CD4-positive, alpha-beta T cell treated with Interleukin-17A for 4 hours (primary cell): ENCODE data around the gene SLC26A8.
"Not testable (repeated sequence)": the region's sequence is repeated elsewhere in the genome, so short reads cannot be mapped to it uniquely, and the experiment has no call there.

Source experiments
- DNase-seq: peaks from one replicate; pipeline ENCODE4 v3.0.0-alpha.2; 2020; ENCODE audit warnings: mixed read lengths

Gene SLC26A8

DNA sequence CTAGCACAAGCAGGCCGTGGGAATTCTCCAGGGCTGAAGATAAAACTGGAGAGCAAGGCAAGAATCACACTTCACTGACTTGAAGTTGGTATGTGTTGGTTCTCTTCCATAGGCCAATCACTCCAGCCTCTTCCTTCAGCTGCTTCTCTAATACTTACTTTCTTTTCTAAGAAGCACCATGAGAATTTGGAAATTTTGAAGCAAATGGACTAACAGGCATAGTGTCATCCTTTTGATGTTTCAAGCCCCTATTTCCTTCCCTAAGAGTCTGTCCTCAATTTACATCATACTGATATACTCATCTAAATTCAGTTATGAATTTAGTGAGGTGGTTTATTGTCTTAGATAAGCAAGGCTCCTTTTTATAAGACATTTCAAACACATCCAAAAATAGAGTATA, 24.0 kb downstream of the SLC26A8 start:
- no peak for DNase-seq

- DNase-seq, result no peak
These were observed 31.3 kb downstream of the SLC26A8 start for GRCh38 chr6:35993150-35993549.

DNA sequence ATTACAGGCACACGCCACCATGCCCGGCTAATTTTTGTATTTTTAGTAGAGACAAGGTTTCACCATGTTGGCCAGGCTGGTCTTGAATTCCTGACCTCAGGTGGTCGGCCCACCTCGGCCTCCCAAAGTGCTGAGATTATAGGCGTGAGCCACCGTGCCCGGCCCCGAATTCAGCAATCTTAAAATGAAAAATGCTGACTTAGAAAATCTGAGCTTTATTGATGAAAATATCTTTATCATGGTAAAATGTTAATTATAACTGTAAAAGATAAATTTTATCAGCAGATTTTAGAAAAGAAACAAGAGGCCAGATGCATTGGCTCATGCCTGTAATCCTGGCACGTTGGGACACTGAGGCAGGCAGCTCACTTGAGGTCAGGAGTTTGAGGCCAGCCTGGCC, 36.4 kb downstream of the SLC26A8 start:
- not testable (repeated sequence) for DNase-seq

- DNase-seq, result no peak
These were observed 39.7 kb downstream of the SLC26A8 start for GRCh38 chr6:35984701-35985100.

DNA sequence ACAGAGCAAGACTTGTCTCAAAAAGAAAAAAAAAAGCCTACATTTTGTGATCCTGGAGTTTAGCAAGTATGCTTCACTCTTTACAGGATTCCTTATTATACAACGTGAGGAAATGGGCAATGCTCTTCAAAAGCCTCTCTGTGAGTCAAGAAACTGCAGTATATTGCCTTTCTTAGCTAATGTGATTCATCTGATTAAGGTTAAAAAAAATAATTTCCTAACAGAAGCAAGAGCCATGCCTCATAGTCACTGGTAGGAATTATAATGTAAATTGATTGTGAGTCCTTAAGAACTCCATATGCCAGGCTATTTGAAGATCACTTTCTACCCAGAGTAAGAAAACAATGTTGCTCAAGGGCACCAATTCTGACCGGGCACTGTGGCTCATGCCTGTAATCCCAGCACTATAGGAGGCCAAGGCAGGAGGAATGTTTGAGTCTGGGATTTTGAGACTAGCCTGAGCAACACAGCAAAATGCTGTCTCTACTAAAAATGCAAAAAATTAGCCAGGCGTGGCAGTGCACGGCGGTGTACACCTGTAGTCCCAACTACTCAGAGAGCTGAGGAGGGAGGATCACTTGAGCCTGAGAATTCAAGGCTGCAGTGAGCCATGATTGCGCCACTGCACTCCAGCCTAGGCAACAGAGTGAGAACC, 43.3 kb downstream of the SLC26A8 start:
- DNase-seq, result no peak

DNA sequence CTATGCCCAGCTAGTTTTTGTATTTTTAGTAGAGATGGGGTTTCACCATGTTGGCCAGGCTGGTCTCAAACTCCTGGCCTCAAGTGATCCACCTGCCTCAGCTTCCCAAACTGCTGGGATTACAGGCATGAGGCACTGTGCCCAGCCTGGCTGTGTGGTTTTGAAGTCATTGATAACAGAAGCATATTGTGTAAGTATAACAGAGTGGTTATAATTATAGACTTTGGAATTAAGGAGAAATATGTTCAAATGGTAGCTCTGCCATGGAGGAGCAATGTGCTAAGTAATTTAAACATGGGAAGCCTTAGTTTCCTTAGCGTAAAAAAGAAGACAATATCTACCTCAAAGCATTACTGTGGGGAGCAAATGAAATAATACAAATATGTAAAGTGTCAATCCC, 44.3 kb downstream of the SLC26A8 start:
- DNase-seq, result not testable (repeated sequence)

- no peak for DNase-seq
These were observed 47.1 kb downstream of the SLC26A8 start for GRCh38 chr6:35977308-35977707.

GRCh38 chr6:35973670-35974222, 50.7 kb downstream of the SLC26A8 start:
- DNase-seq, result no peak

DNA sequence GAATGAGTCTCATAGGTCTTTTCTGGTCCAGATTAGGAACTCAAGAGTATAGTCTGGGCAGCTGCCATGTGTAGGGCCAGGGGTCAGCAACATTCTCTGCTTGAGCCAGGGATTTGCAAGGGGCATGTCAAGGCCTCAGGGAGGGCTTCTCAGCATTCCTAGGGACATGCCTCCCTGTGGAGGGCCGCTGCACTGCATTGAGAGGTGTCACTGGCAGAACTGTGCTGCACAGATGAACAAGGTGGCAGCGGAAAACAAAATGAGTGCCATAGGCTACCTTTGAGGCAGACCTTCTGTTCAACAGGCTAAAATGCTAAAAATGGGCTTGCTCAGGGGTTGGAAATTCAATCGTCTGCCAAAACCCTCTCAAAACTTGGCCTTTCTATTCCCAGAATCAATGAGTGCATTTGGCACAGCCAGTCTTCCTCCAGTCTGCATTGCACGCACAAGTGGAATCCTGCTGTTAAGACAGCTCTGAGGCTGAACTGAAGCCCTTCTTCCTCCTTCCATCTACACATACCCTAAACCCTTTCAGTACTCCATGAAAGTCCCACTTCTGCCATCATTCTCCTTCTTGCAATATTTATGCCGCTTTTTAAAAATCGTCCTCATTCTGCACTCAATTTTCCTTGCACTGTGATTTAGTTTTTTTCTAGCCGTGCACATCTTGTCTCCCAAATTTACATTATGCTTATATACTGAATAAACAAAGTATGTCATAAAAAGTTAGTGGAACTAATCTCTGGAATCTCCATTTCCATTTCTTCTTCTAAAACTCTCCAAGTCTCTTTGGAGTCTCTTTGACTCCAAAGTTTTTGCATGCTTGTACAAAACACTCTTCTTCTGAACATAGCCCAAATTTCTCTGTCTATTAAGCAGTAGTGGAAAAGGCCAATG, 51.7 kb downstream of the SLC26A8 start:
- no peak for DNase-seq

DNA sequence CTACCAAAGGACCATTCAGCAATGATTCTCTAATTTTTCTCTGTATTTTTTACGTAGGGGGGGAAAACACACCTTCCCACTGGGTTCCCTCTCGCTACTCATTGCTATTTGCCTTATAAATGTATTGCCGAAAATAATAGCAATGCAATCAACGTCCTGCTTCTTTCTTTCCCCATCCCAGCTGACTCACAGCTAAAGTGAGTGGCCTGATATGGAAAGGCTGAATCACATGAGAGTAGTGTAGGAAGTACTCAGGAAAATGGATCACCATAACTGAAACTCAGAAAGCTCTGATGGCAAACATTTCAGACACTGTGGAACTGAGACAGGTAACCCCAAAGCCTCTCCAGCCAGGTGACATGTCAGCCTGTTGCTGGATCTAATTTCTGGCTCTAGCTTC, 54.3 kb downstream of the SLC26A8 start:
- no peak for DNase-seq

GRCh38 chr6:35969646-35970045, 54.8 kb downstream of the SLC26A8 start:
- no peak for DNase-seq

DNA sequence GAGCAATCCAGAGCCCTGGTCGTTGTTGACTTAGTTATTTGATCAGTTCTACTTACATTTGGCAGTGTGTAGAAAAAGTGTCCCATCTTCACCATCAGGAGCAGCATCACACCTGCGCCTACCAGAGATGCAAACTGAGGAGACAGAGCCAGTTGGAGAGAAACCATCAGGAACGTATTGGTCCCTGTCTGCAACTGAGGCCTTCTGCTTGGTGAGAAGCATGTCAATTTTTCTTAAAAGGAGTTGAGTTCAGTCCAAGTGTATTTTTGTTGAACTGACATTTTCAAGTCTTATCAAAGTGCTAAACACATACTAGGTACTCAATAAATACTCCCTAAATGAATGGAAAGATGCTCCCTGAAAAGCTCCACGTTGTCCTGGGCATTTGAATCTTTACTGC, 55.6 kb downstream of the SLC26A8 start:
- no peak for DNase-seq

GRCh38 chr6:35967076-35967774, 57.2 kb downstream of the SLC26A8 start:
- DNase-seq, result no peak

DNA sequence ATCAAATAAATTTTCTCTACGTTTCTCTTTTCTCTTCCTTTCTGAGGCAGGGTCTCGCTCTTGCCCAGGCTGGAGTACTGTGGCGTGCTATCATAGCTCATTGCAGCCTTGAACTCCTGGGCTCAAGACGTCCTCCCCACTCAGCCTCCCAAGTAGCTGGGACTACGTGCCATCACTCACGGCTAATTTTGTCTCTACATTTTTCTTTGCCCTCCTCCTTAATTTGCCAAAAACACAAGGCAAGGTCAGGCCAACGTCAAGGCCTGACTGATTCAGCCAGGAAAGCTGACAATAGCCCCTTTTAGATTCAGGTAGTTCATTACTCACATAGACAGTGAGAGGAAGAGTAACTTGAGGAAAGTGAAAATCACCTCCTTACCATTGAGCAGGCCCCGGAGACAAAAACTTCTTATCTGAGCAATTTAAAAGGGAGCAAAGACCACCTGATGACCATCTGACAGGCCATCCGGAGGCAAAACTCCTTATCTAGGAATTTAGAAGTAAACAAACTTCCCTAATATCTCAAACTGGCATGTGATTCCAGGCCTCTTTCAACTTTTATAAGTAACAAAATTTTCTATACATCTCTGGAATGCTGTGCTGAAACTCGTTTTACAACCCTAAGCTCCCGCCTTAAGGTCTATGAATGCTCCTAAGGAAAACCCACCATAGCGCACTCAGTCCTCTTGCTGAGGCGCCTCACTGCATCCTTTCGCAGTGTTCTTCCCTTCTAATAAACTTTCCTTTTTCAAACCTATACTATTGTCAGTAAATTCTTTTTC, 61.5 kb downstream of the SLC26A8 start:
- no peak for DNase-seq

- no peak for DNase-seq
These were observed 64.3 kb downstream of the SLC26A8 start for GRCh38 chr6:35960187-35960586.

DNA sequence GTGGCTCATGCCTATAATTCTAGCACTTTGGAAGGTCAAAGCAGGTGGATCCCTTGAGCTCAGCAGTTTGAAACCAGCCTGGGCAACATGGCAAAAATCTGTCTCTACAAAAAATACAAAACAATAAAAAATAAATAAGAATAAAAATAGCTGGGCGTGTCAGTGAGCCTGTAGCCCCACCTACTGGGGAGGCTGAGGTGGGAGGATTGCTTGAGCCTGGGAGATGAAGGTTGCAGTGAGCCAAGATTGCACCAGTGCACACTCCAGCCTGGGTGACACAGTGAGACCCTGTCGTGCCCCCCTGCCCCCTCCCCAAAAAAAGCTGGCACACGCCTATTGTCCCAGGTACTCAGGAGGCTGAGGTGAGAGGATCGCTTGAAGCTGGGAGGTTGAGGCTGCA, 68.5 kb downstream of the SLC26A8 start:
- DNase-seq, result peak; percentile 27

DNA sequence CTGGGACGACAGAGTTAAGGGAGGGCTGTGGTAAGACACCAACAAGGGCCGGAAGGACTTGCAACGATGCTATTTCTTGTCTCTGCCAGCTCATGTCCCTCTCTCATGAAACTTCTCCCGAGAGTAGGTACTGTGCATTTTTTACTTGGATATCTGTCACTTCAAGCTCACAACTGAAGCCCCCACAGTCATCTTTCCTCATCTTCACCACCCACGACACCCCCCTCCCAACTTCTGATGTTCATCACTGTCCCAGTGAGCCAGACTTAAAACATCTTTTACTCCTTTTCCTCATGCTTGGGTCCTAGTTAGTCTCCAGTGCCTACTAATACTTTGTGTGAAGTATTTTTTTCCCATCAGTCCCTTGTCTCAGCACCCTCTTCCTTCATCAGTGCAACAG, 68.9 kb downstream of the SLC26A8 start:
- no peak for DNase-seq

- no peak for DNase-seq
These were observed 69.4 kb downstream of the SLC26A8 start for GRCh38 chr6:35955071-35955470.

DNA sequence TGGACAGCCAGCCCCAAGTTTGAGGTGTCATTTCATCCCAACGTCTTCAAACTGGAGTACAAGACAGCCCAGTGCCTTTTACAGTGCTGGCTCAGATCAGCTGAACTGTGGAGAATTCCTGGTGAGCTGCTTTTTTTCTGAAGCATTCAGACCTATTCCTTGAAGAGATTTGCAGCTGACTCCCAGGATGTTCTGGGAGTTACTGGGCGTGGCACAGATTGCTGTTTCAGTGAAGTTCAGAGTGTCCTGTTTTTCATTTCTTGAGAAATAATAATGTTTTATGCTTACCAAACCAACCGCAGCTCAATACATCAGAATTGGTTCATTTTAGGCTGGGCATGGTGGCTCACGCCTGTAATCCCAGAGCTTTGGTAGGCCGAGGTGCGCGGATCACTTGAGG, 70.1 kb downstream of the SLC26A8 start:
- DNase-seq, result no peak

- no peak for DNase-seq
These were observed 75.7 kb downstream of the SLC26A8 start for GRCh38 chr6:35948725-35949124.

DNA sequence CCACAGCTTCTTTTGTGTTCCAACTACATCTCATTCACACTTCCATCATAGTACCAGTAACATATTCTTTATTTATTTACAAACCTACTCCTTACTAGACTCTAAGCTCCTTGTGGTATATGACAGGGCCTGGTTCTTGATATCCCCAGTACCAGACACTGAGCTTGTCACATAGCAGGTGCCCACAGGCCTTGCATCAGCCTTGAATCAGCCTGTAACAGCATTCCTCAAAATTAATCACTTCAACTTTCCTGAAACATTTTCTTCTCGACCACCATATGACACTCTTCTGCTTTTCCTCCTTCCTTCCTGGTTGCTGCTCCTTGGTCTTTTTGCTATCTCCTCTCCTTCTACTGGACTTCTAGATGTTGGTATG, 78.8 kb downstream of the SLC26A8 start:
- DNase-seq, result no peak

DNA sequence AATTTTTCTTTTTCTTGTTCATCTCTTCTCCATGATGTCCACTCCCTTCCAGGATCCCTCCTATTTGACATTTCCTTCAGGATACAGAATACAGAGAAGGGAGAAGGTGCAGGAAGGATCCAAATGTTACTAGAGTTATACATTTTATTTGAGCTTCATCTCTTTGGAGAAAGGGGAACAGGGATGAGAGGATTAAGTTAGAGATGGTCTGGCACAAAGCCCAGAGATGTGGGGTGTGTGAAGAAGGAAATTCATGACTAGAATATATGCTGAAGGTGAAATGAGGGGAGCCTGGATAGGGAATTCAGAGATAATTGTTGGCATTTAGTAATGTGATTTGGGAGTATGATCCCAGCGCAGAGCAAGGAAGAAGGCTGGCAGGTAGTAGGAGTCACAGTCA, 81.1 kb downstream of the SLC26A8 start:
- DNase-seq, result no peak

DNA sequence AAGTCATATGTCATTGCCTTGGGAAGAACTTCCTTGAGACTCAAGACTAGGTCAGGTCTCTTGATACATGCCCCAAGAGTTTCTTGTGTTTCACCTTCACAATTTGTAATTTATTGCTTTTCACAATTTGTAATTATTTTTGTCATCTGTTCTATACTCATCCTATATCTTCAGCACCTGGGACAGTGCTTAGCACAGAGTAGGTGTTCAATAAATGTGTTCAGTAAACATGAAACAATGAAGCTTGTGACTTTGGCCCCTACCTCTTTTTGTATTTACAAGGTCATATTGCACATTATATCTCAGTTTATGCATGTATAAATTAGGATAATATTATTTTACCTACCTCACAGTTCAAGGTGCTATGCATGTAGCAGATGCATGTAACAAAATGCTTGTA, 82.1 kb downstream of the SLC26A8 start:
- DNase-seq, result no peak
